NCI-H1105 treated with DMSO at 0.1 percent for 48 hours (cell line): Measurements from ENCODE around the gene PIH1D1.

ENCODE experiments used
- DNase-seq: peaks from one replicate; lab custom pipeline; 2025; lab: John Stamatoyannopoulos, UW

Gene PIH1D1

GRCh38 chr19:49419173-49419572, 32.4 kb downstream of the PIH1D1 start:
- DNase-seq, result no peak

- DNase-seq, result no peak
Observed at GRCh38 chr19:49418511-49418910, 33.1 kb downstream of the PIH1D1 start.

- DNase-seq, result no peak
Observed at GRCh38 chr19:49417088-49417487, 34.5 kb downstream of the PIH1D1 start.

- DNase-seq, result no peak
Observed at GRCh38 chr19:49415810-49416200, 35.8 kb downstream of the PIH1D1 start.

- DNase-seq, result no peak
Observed at GRCh38 chr19:49415102-49415809, 36.4 kb downstream of the PIH1D1 start.

- DNase-seq, result no peak
Observed at GRCh38 chr19:49414256-49414655, 37.4 kb downstream of the PIH1D1 start.

GRCh38 chr19:49413348-49413747, 38.3 kb downstream of the PIH1D1 start:
- no peak for DNase-seq

- no peak for DNase-seq
Observed at GRCh38 chr19:49411681-49412326, 39.8 kb downstream of the PIH1D1 start.

- DNase-seq, result no peak
Observed at GRCh38 chr19:49409441-49410029, 42.1 kb downstream of the PIH1D1 start.

GRCh38 chr19:49408816-49409440, 42.7 kb downstream of the PIH1D1 start:
- DNase-seq, result no peak

GRCh38 chr19:49407482-49408015, 44.1 kb downstream of the PIH1D1 start:
- no peak for DNase-seq

- no peak for DNase-seq
Observed at GRCh38 chr19:49407079-49407478, 44.5 kb downstream of the PIH1D1 start.

- peak; percentile 47 for DNase-seq
Observed at GRCh38 chr19:49403404-49404187, 48.0 kb downstream of the PIH1D1 start.

GRCh38 chr19:49400029-49400428, 51.6 kb downstream of the PIH1D1 start:
- no peak for DNase-seq

- DNase-seq, result no peak
Observed at GRCh38 chr19:49398931-49399330, 52.7 kb downstream of the PIH1D1 start.

- DNase-seq, result no peak
Observed at GRCh38 chr19:49398001-49398615, 53.5 kb downstream of the PIH1D1 start.

GRCh38 chr19:49396738-49397505, 54.7 kb downstream of the PIH1D1 start:
- DNase-seq, result no peak
